GDM1 (cell line): ENCODE results near the gene KRT38.
"Not testable (repeated sequence)": the region's sequence is repeated elsewhere in the genome, so short reads cannot be mapped to it uniquely, and the experiment has no call there.

Experiments
- DNase-seq: peaks from one replicate; lab custom pipeline; 2025; lab: John Stamatoyannopoulos, UW

The KRT38 gene

DNA sequence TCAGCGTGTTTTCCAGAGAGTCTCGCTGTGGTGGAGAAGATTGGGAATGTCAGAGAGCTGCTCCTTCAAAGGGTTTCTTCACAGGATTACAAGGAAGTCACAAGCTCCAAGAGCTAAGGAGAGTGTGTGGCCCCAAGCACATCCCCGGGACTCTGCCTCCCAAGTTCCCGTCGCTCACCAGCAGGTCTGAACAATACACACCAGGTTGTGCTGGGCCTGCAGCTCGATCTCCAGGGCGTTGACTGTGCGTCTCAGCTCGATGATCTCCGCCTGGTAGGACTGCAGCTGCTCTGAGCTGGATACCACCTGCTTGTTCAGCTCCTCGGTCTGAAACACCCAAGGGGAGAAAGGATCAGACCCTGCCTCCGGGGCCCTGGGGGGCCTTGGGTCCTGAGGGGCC lies 45.7 kb downstream of the KRT38 start:
- not testable (repeated sequence) for DNase-seq

DNA sequence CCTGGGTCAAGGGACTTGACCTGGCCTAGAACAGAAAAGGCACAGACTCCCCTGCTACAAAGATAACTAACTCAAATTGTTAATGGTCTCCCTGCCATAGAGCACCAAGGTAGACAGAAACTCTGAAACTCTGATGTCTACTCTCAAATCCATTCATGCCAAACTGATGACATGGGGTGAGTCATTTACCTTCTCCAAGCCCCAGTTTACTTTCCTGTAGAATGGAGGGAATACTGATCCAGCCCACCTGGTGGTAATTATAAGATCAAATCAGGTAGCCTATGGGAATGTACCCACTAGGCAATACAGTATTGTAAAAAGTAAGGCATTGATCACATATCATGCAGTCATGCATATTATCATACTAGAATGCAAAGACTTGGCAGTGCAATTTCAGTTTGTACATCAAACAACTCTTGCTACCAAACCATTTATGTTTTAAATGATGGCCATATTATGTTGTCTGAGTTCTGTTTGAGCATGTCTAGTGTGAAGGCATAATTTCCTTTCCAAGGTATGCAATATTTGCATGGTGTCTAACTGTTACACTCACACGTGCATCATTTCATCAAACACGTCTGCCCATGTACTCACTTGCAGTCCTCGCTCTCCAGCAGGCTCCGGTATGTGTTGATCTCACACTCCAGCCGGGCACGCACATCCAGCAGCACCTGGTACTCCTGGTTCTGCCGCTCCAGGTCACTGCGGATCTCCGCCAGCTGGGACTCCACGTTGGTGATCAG lies 46.4 kb downstream of the KRT38 start:
- no peak for DNase-seq

DNA sequence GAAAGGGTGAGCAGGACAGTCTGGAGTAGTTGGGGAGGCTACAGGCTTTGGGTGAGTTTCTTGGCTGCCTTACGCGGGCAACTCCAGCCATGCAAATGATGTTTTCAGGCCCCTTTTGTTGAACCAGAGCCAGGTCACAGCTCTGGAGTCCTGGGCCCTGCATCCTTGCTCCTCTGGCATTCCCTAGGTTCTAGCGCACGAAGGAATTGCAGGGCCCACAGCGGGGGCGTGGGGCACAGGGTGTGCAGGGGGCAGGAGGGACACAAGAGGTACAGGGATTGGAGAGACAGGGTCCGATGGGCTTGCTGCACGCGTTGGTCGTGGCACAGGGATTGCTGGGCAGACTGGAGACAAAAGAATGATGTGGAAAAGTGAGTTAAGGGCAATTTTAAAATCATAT lies 47.0 kb downstream of the KRT38 start:
- DNase-seq = no peak

DNA sequence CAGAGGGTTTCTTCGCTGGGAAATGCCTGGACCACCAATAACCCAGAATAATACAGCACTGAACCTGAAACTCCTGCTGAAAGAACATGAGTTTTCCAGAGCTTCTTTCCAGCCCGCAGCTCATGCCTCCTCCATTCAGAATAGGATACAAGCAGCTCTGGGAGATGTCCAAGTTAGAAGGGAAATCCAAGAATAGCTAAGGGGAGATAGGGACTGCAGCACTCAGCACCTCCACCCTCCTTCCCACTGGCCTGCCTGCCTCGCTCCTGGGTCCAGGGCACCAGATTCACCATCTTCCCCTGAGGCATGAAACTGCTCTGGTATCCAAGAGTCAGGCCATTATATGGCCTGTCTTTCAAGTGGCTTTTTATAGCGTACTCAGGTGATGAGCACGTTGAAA lies 47.5 kb downstream of the KRT38 start:
- no peak for DNase-seq

DNA sequence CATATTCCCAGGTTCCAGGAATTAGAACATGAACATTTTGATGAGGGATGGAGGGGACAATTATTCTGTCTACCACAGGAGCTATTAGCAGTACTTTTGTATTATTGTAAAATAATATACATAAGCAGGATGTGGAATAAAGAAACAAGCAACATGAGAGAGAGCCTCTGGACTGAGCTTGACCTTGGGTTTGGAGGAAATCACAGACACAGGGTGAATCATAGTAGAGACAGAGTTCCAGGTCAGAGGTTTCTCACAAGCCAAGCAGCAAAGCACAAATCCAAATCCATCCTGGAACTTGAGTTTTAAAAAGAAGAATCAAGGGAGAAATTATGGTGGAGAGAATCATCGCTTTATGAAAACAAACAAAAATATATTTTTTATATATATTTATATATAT lies 48.5 kb downstream of the KRT38 start:
- DNase-seq = no peak

DNA sequence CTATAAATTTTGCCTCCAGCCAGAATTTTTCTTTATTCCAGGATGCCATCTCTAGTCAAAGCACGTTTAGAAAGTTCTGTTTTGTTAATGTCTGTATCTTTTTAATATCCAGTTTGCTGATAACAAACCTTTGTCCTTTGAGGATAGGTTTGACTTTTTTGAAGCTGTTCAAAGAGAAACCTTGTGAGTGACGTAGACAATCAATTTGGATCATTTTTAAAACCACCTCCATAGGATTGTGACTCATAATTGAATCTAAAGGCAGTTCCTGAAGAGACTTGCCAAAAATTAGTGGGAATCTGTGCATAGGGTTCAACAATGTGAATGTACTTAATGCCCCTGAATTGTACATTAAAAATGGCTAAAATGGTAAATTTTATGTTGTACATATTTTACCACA lies 49.2 kb downstream of the KRT38 start:
- DNase-seq = no peak

DNA sequence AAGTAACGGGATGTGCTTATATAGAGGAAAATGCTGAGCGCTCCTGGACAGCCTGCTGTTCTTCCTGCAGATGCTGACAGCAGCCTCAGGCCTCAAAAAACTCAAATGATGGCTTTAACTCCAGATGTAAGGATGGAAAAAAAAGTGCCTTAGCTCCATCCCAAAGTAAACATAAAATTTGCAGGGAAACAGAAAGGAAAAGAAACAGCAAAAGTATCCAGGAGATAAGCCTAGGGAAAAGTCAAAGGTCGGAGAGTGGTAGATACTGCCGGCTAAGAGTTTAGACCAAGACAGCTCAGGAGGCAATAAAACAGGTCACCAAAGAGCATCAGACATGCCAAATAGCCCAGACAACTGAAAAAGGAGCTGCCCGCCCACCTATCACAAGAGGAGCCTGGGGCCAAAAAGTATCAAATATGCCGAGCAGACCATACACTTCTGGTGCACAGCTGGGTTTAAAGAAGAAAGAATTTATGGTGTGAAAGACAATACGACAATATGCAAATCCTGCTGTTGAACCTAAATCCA lies 50.3 kb downstream of the KRT38 start:
- no peak for DNase-seq

DNA sequence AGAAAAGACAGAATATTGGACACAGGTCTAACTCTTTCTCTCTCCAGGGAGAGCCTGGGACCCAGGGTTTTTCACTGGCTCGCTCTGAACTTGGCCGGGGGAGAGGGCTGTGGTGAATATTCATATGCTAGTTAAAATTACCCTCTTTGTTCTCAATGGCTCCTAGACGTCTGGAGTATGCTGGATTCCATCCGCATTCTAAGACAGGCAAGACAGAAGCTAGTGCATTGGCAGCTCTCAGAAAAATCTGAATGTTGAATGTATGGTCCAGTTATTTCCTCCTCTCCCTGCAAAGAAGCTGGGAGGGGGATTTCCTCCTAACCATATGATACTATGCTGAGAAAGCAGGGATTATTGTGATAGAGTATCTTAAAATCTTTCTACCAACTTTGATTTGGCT lies 53.1 kb downstream of the KRT38 start:
- no peak for DNase-seq

DNA sequence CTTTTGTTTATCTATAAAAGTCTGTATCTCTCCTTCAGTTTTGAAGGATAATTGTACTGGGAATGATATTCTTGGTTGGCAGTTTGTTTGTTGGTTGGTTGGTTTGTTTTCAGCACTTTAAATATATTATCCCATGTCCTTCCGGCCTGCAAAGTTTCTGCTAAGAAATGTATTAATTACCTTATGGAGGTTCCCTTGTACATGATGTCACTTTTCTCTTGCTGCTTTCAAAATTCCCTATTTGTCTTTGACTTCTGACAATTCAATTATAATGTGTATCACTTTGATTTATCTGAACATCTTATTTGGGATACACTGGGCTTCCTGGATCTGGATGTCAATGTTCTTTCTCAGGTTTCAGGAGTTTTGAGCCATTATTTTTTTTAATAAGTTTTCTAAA lies 54.6 kb downstream of the KRT38 start:
- DNase-seq = no peak
